ENCODE results near the gene OSGEP. TPM values are rescaled to one million over a fixed set of nuclear protein-coding genes. Genes with fewer than 3 reads are reported as not detected.

OSGEP gene
- total RNA-seq, 2 donors from 2014 or later, result 54.2 to 71.7 TPM

DNA sequence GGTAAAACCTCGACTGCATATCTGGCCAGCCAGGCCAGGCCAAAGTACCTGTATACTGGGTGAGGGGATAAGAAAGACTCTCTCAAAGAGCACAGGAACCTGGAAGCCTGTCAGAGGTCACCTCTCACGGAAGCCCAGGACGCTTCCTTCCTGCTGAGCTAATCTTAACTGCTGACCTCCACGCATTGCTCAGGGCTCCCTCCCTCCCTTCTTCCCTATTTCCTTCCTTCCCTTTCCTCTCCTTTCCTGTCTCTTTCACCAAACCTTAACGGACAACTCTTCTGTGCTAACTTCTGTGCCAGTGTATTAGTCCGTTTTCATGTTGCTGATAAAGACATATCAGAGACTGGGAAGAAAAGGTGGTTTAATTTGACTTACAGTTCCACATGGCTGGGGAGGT is 36.0 kb upstream of the OSGEP start:
- H3K4me1 ChIP-seq (replicated peaks), result no peaks in the 10 kb centered on the region
- H3K9me3 ChIP-seq, result no peaks in the 10 kb centered on the region
- no peak for DNase-seq (ENCODE audit: low spot score)
- H3K27ac ChIP-seq, result no peak overlapping the region
- intact Hi-C loops (cut with DNase I), result no loop called here
- H3K36me3 ChIP-seq, result no peaks in the 10 kb centered on the region
- TF ChIP-seq, protein P1, sequence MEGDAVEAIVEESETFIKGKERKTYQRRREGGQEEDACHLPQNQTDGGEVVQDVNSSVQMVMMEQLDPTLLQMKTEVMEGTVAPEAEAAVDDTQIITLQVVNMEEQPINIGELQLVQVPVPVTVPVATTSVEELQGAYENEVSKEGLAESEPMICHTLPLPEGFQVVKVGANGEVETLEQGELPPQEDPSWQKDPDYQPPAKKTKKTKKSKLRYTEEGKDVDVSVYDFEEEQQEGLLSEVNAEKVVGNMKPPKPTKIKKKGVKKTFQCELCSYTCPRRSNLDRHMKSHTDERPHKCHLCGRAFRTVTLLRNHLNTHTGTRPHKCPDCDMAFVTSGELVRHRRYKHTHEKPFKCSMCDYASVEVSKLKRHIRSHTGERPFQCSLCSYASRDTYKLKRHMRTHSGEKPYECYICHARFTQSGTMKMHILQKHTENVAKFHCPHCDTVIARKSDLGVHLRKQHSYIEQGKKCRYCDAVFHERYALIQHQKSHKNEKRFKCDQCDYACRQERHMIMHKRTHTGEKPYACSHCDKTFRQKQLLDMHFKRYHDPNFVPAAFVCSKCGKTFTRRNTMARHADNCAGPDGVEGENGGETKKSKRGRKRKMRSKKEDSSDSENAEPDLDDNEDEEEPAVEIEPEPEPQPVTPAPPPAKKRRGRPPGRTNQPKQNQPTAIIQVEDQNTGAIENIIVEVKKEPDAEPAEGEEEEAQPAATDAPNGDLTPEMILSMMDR (IDR thresholded peaks at IDR 0.05), result no peak
- no peak for TF ChIP-seq POLR2AphosphoS5 (IDR thresholded peaks at IDR 0.05)
- no peak for TF ChIP-seq POLR2A (IDR thresholded peaks at IDR 0.05)
- H3K4me3 ChIP-seq, result no peak overlapping the region
- H3K27me3 ChIP-seq (replicated peaks; ENCODE audit: insufficient read depth), result no peaks in the 10 kb centered on the region
- 65% methylated on average over 6 of the region's 6 CpGs for WGBS

DNA sequence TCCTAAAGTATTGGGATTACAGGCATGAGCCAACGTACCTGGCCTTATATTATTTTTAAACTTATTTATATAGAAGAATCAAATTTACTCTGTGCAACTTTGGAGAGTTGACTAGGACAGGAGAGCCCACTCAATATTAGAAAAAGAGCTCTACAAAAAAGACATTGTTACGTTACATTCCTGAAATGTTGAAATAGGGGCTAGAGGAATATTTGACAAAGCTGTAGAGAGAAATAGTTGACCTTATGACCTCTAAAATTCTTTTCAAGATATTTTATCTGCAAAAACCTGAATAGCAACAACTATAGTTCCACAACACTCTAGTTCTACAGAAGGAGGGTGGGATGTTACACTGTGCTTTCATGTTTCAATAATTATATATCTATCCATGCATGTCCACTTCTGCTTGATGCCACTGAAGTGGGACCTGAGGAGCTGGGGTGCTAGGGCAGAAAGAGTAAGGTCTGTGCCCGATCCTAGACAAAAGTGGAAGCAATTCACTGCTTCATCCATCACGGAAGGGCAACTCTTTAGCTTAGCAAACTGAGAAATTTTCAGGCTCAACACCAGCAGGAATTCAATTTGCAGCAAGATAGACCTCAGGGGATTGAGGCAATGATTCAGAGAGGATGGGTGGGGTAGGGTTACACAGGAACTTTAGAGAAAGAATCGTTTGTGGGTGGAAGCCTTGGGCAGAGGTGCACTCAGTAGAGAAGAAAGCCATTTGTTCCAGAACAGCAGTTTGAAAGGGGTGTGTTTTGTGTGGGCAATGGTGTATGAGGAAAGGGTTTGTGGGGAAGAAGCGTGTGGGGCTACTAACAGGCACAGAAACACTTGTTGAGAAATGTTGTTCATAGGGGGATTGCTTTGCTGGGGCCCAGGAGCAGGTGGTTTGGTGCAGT is 34.7 kb upstream of the OSGEP start:
- no peaks in the 10 kb centered on the region for H3K4me1 ChIP-seq (replicated peaks)
- no peak overlapping the region for H3K4me3 ChIP-seq
- no peaks in the 10 kb centered on the region for H3K36me3 ChIP-seq
- H3K27ac ChIP-seq, result no peak overlapping the region
- intact Hi-C loops (cut with DNase I), result no loop called here
- H3K27me3 ChIP-seq (replicated peaks; ENCODE audit: insufficient read depth), result no peaks in the 10 kb centered on the region
- no peaks in the 10 kb centered on the region for H3K9me3 ChIP-seq
- WGBS, result 51% methylated on average over 6 of the region's 6 CpGs
- TF ChIP-seq POLR2AphosphoS5 (IDR thresholded peaks at IDR 0.05), result no peak
- TF ChIP-seq, protein P1 (IDR thresholded peaks at IDR 0.05), result no peak
- TF ChIP-seq POLR2A (IDR thresholded peaks at IDR 0.05), result no peak
- DNase-seq (ENCODE audit: low spot score), result no peak

DNA sequence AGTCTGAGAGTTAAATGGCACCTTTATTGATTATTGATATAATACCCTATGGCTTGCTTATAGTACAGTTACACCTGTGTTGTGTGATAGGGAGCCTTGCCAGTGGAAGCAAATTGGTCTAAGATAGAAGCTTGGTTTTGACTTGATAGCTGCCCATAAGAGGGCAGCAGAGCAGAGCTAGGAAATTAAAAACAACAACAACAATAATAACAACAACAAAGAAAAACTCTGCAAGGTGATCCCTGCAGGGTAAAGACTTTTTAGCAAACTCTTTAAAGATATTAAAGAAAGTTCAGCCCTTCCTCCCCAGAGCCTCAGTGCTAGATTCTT is 32.7 kb upstream of the OSGEP start:
- intact Hi-C loops (cut with DNase I), result no loop called here
- Histone ChIP-seq H3K4me3 (no peak overlapping the region), H3K36me3 (no peaks in the 10 kb centered on the region), H3K4me1 (replicated peaks) (no peaks in the 10 kb centered on the region), H3K27ac (no peak overlapping the region), H3K9me3 (no peaks in the 10 kb centered on the region), H3K27me3 (replicated peaks; ENCODE audit: insufficient read depth) (no peaks in the 10 kb centered on the region)
- TF ChIP-seq, protein P1 (IDR thresholded peaks at IDR 0.05), result no peak
- TF ChIP-seq POLR2A (IDR thresholded peaks at IDR 0.05) (no peak), POLR2AphosphoS5 (IDR thresholded peaks at IDR 0.05) (no peak)
- DNase-seq (ENCODE audit: low spot score), result no peak

DNA sequence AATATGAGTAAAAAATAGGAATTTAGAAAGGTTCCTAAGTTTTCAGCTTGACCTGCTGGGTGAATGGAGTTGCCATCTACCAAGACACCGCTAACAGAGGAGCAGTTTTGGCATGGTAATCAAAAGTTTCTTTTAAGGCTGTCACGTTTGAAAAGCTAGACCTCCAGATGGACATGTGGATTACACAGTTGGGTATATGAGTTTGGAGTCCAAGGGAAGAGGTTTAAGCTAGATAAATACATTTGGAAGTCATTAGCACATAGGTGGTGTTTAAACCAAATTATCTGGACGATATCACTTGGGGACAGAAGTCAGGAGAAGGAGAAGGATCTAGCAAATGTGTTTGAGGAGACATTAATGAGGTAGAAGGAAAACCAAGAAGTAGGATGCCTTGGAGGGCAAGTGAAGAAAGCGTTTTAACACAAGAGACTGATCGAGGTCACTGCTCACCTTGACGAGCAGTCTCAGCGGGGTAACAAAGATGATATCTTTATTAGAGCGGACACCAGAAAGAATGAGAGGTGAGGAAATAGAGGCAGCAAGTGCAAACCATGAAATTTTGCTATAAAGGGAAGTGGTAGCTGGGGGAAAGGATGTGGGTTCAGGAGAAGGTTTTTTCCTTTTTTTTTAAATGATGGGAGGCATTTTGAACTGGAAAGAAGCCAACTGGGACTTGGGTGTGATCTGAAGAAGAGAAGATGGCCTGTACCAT is 32.2 kb upstream of the OSGEP start:
- H3K4me3 ChIP-seq, result no peak overlapping the region
- H3K27me3 ChIP-seq (replicated peaks; ENCODE audit: insufficient read depth), result no peaks in the 10 kb centered on the region
- H3K9me3 ChIP-seq, result no peaks in the 10 kb centered on the region
- intact Hi-C loops (cut with DNase I), result no loop called here
- H3K27ac ChIP-seq, result no peak overlapping the region
- no peaks in the 10 kb centered on the region for H3K36me3 ChIP-seq
- 64% methylated on average over 8 of the region's 8 CpGs for whole genome bisulfite sequencing
- H3K4me1 ChIP-seq (replicated peaks), result no peaks in the 10 kb centered on the region
- no peak for DNase-seq (ENCODE audit: low spot score)
- TF ChIP-seq, protein P1 (IDR thresholded peaks at IDR 0.05), result no peak
- TF ChIP-seq POLR2AphosphoS5 (IDR thresholded peaks at IDR 0.05) (no peak), POLR2A (IDR thresholded peaks at IDR 0.05) (no peak)
